ENCODE results near the gene IL5.
"Not testable (repeated sequence)": the region's sequence is repeated elsewhere in the genome, so short reads cannot be mapped to it uniquely, and the experiment has no call there.

Gene IL5

DNA sequence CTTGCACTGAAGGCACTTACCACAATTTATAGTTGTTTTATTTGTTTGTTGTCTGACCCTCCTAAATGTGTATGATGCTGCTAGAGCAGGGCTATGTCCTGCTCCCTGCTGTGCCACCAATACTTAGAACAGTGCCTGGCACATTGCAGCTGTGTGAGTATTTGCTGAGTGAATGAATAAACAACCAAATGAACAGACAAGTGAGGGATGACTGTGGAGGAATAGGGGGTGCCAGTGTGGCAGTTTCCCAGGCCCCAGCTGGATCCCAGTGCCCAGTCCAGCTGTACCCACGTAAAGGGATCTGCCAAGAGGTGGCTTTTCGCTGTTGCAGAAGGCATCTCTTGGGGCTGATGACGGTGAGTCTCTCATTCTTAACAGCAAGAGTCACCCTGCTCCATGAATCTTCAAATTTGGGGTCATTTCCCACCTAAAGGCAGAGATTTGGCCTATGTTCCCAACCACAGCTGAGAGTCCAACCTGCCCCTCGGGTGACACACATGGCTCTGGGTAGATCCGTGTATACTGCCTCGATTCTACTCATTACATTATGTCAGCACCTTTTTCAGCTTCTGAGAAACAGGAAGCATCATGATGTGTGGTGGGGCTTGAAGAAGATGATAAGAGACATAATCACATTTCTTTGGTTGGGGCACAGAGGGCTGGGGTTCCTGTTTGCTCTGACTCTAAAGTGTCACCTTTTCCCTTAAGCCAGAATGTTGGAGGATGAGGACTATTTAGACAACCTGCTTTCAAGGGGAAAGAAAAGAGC is 14.3 kb downstream of the IL5 start:
- DNase-seq (ENCODE audit: low read depth), result no peak

- no peak for DNase-seq (ENCODE audit: low read depth)
These were observed 15.3 kb downstream of the IL5 start for GRCh38 chr5:132528021-132528420.

DNA sequence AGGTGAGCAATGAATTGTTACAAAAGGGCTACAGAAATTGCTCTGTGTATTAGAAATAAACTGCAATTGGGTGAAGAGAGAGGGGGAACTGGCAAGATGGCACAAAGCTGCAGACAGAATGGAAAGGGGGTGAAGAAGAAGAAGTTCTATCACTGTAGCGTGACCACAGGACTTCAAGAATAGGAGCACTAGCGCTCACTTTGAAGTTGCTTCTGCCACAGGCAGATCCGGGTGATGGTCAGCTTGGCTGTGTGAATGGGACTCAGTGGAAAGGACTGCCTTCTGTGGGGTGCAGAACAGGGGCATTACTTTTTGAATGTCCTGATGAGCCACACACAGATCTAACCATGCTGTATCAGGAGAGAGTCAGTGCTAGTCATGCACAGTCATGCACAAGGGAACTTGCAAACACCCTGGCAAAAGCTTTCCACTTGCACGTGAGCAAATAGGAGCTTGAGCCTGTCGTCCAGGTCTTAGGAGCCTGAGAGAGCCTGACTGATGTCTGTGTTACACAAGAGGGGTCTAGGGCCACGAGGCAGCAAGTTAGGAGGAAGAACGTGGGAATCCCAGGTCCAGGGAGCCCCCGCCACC is 16.3 kb downstream of the IL5 start:
- no peak for DNase-seq (ENCODE audit: low read depth)

DNA sequence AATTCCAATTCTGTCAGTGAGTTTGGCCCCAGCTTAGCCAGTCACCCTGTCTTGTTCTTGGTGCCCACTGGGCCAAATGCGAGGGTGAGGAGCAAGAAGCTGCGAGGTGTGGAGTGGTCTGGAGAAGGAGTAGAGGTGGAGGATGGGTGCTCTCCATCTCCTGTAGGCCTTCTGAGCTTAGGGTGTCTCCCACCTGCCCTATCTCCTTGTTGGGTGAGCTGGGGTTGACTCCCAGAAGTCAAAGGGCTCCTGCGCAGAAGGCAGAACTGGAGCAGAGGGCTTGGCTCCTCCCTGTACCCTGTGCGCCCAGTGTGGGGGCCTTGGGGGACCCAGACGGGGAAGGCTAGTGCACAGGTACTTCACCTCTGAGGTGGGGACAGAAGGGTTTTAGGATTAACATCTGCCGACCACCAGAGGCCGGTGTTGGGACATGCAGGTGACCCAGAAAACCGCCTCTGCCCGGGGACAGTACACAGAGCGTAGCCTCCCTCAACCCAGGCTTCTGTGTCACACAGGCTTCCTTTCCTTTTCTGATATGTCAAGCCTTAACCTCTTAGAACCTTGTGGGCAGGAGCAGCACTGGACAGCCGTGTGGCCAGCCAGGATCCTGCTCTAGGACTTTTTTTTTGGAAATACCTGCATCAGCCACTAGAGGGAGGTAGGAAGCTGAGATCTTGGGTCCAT is 16.9 kb downstream of the IL5 start:
- DNase-seq (ENCODE audit: low read depth), result no peak

GRCh38 chr5:132525299-132525724 is 18.0 kb downstream of the IL5 start:
- no peak for DNase-seq (ENCODE audit: low read depth)

- DNase-seq (ENCODE audit: low read depth), result not testable (repeated sequence)
These were observed 18.4 kb downstream of the IL5 start for GRCh38 chr5:132524877-132525276.

GRCh38 chr5:132522067-132522466 is 21.3 kb downstream of the IL5 start:
- DNase-seq (ENCODE audit: low read depth), result not testable (repeated sequence)

GRCh38 chr5:132513618-132514336 is 29.5 kb downstream of the IL5 start:
- not testable (repeated sequence) for DNase-seq (ENCODE audit: low read depth)

GRCh38 chr5:132510076-132510475 is 33.2 kb downstream of the IL5 start:
- DNase-seq (ENCODE audit: low read depth), result no peak

GRCh38 chr5:132506094-132506692 is 37.1 kb downstream of the IL5 start:
- DNase-seq (ENCODE audit: low read depth), result no peak

- DNase-seq (ENCODE audit: low read depth), result no peak
These were observed 37.7 kb downstream of the IL5 start for GRCh38 chr5:132505641-132506040.

GRCh38 chr5:132504746-132505145 is 38.6 kb downstream of the IL5 start:
- no peak for DNase-seq (ENCODE audit: low read depth)

GRCh38 chr5:132503244-132503643 is 40.1 kb downstream of the IL5 start:
- DNase-seq (ENCODE audit: low read depth), result no peak

DNA sequence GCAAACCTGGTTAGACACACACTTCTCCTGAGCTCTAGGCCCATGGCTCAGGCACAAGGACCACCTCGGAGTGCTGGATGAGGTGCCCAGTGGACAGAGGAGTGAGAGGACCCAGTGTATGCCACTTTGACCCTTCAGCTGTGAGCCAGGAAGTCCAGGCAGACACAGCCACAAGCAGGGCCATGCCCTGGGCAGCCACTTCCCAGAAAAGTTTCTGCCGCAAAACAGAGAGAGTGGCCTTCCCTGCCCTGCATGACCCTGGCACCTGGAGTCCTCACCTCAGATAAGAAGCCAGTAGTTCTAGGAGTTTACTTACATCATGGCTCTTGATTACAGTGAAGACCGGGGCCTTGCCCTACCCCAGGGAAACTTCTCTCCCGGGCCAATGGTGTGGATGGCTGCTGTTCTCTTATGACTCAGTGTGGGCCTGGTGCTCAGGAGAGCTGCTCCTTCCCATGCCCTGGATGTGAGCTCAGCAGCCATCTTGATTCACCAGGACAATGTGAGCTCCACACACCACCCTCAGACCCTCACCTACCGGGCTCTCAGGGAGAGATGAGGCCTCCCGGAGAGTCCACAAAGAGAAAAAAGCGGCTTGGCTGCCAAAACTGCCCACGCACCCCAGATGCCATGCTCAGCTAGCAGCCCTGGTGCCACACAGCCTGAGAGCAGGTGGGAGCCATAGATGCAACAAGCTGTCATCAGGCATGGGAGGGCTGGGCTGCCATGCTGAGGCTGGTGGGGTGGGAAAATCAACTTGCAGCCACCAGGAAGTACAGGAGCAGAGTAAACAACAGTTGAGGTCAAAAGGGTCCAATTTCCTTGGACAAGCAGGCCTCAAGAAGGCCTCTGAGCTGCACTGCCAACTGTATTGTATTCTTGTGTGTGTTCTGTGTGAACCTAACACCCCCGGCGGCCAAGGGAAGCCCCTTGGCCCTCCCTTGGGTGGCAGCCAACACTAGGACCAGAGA is 41.1 kb downstream of the IL5 start:
- DNase-seq (ENCODE audit: low read depth), result no peak

DNA sequence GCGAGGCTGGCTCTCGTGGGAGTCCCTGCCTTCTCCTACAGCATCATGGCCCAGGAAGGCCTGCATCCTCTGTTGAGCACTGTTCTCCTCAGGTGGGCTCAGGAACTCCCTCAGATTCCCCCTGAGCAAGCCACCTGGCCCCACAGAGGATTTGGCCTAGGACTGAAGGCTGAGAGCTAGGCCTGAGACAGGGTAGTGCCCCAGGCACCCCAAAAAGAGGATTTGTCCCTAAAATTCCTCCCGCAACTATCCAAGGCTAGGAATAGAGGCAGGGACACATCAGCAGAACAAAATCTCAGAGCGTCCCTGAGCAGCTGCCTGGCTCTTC is 41.7 kb downstream of the IL5 start:
- no peak for DNase-seq (ENCODE audit: low read depth)

DNA sequence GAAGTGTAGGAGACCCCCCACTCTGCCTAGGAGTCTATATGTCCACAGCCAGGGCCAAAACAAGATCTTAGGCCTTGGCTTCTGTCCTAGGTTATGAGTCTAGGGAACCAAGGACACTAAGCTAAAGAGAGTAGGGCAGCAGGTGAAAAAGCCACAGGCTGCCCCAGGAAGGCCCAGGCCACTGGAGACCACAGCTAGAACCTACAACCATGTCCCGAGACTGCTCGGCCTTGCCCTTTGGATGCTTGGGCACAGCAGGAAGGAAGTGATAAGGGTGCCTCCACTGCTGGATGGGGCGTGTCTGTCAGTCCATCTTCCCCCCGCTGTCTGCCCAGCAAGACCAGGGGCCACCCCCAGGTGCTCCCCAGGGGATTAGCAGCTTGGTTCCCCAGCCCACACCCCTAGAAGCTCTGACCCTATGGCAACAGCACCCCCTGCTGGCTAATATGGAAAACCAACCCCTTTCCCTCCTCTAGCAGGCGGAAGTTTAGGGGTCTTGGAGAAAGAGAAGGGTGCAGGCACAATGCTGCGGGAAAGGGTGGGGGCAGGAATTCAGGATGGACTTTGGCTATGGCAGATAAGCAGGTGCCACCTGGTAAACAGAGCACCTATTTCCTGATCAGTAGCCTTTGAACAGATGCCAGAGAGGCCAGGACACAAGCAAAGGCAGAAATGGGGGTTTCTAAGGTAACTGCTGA is 42.2 kb downstream of the IL5 start:
- no peak for DNase-seq (ENCODE audit: low read depth)

- DNase-seq (ENCODE audit: low read depth), result no peak
These were observed 42.9 kb downstream of the IL5 start for GRCh38 chr5:132500244-132500930.

GRCh38 chr5:132499440-132500243 is 43.7 kb downstream of the IL5 start:
- DNase-seq (ENCODE audit: low read depth), result no peak

DNA sequence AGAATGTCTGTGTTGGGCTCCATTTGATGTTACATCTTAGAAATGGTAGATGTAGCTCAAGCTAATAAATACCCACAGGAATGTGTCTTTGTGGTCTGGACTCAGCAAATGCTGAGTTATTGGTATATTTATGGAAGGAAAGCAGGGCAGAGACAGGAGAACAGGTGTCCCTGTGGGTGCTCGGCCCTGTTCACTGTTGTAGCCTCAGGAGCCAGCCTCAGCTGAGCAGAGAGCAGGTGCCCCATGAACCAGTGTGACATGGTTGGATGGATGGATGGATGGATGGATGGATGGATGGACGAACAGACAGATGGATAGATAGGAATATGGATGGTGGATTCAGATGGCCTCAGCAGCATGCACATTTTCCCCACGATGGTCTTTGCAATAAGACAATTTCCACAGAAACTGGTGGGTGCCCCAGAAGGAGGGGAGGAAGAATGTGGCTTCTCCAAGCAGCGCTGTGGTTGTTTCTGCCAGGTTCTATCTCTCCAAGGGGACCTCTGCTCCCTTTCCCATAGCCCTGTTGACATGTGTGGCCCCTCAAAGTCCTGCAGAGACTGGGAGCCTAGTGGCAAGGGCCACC is 44.5 kb downstream of the IL5 start:
- no peak for DNase-seq (ENCODE audit: low read depth)
